ENCODE data around the gene FLT3.

GRCh38 chr13:27976362-27977091 is 123.8 kb downstream of the FLT3 start:
- TF ChIP-seq BHLHE40 (IDR thresholded peaks at IDR 0.05; ENCODE audit: borderline replicate concordance in 1 of 2, low read depth in 2 of 2, low read length in 1 of 2) (no peak), EP300 (IDR thresholded peaks at IDR 0.05; ENCODE audit: borderline replicate concordance in 1 of 2, control insufficient read depth in 1 of 2, low read depth in 2 of 2, low read length in 2 of 2) (no peak), LARP7 (IDR thresholded peaks at IDR 0.05) (no peak), CTCF (IDR thresholded peaks at IDR 0.05 in 2 of 3, conservative IDR thresholded peaks at IDR 0.05 in 1 of 3; ENCODE audit: control insufficient read depth in 2 of 3, extremely low read depth in 1 of 3, insufficient read depth in 1 of 3, low read depth in 3 of 3, low read length in 3 of 3) (no peak), ATF2 (IDR thresholded peaks at IDR 0.05; ENCODE audit: low read length) (no peak), JUND (IDR thresholded peaks at IDR 0.05; ENCODE audit: low read depth, low read length) (no peak), TAF1 (IDR thresholded peaks at IDR 0.05; ENCODE audit: borderline replicate concordance, low read depth, low read length) (no peak), BCL3 (IDR thresholded peaks at IDR 0.05; ENCODE audit: borderline replicate concordance, insufficient read depth, low read depth, low read length, poor library complexity, severe bottlenecking) (no peak), POLR2A (IDR thresholded peaks at IDR 0.05; ENCODE audit: low read depth, low read length) (no peak), SMAD5 (IDR thresholded peaks at IDR 0.05; ENCODE audit: low read depth) (no peak), PKNOX1 (IDR thresholded peaks at IDR 0.05) (no peak)
